GM12873 (cell line): ENCODE measurements around the gene LTBP4.

Experiments
- TF ChIP-seq, protein P1 (sequence below): IDR thresholded peaks from 2 replicates; pipeline ENCODE4 v1.5.1; 2012; ENCODE audit warnings: low read depth, mild to moderate bottlenecking, moderate library complexity, low read length, control low read depth; ENCODE audit not compliant: insufficient read depth; ENCODE audit errors: missing control alignments

Gene LTBP4

GRCh38 chr19:40663695-40664692, 62.8 kb downstream of the LTBP4 start:
- TF ChIP-seq, protein P1, sequence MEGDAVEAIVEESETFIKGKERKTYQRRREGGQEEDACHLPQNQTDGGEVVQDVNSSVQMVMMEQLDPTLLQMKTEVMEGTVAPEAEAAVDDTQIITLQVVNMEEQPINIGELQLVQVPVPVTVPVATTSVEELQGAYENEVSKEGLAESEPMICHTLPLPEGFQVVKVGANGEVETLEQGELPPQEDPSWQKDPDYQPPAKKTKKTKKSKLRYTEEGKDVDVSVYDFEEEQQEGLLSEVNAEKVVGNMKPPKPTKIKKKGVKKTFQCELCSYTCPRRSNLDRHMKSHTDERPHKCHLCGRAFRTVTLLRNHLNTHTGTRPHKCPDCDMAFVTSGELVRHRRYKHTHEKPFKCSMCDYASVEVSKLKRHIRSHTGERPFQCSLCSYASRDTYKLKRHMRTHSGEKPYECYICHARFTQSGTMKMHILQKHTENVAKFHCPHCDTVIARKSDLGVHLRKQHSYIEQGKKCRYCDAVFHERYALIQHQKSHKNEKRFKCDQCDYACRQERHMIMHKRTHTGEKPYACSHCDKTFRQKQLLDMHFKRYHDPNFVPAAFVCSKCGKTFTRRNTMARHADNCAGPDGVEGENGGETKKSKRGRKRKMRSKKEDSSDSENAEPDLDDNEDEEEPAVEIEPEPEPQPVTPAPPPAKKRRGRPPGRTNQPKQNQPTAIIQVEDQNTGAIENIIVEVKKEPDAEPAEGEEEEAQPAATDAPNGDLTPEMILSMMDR = no peak

- TF ChIP-seq, protein P1 = no peak
Measured at GRCh38 chr19:40666803-40667438, 65.8 kb downstream of the LTBP4 start.

GRCh38 chr19:40667602-40668001, 66.4 kb downstream of the LTBP4 start:
- TF ChIP-seq, protein P1 = no peak

GRCh38 chr19:40668991-40669614, 67.9 kb downstream of the LTBP4 start:
- TF ChIP-seq, protein P1 = no peak

GRCh38 chr19:40671404-40671803, 70.2 kb downstream of the LTBP4 start:
- TF ChIP-seq, protein P1 = no peak

- TF ChIP-seq, protein P1 = no peak
Measured at GRCh38 chr19:40672038-40672437, 70.9 kb downstream of the LTBP4 start.
